GM18498 (cell line): ENCODE results near the gene RAB44.

Experiments used
- ATAC-seq: cut with Tn5 transposase; IDR thresholded peaks from one replicate; pipeline ENCODE4 v1.9.1; 2021; ENCODE audit warnings: mild to moderate bottlenecking, moderate library complexity; ENCODE audit not compliant: unreplicated experiment

Gene RAB44

GRCh38 chr6:36769676-36770499 lies 72.3 kb downstream of the RAB44 start:
- no peak for ATAC-seq

GRCh38 chr6:36771145-36771544 lies 73.5 kb downstream of the RAB44 start:
- no peak for ATAC-seq

GRCh38 chr6:36772397-36772796 lies 74.8 kb downstream of the RAB44 start:
- ATAC-seq = no peak

- no peak for ATAC-seq
Measured at GRCh38 chr6:36774331-36774730, 76.7 kb downstream of the RAB44 start.

GRCh38 chr6:36776167-36776566 lies 78.5 kb downstream of the RAB44 start:
- no peak for ATAC-seq

- ATAC-seq = no peak
Measured at GRCh38 chr6:36777801-36778200, 80.2 kb downstream of the RAB44 start.

GRCh38 chr6:36779227-36779626 lies 81.6 kb downstream of the RAB44 start:
- ATAC-seq = no peak

GRCh38 chr6:36780442-36781177 lies 83.0 kb downstream of the RAB44 start:
- no peak for ATAC-seq

GRCh38 chr6:36781669-36782068 lies 84.0 kb downstream of the RAB44 start:
- no peak for ATAC-seq
